GM19463 (cell line): Measurements from ENCODE around the gene MAPK9.
A peak's percentile ranks its signal among the peaks of the same experiment; 100 is the strongest.
"Not testable (repeated sequence)": the region's sequence is repeated elsewhere in the genome, so short reads cannot be mapped to it uniquely, and the experiment has no call there.

ENCODE experiments used
- ATAC-seq: cut with Tn5 transposase; IDR thresholded peaks from one replicate; pipeline ENCODE4 v1.9.1; 2021; ENCODE audit warnings: mild to moderate bottlenecking, moderate library complexity; ENCODE audit not compliant: unreplicated experiment

MAPK9 gene

DNA sequence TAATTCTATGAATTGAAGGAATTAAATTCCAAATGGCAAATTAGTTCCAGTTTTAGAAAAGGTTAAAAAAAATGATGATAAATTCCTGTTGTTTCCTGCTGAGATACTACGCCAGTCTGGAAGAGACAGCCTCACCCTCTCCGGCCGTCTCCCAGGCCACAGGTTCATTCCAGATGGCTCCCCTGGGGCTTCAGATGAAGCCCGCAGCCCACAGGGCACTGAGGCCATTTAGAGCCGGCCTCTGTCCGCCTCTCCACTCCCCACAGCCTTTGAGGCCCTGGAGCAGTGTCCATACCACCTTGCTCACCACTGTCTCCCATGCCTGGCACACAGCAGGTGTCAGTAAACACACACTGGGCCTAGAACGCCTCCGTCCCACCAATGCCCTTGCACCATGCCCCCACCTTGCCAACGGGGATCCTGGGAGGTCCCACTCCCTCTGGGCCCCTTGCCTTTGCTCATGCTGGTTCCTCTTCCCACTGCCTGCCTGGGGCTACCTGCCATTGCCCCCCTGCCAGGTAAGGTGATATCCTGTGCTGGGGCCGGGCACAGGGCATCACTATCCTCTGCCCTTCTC lies 35.2 kb upstream of the MAPK9 start:
- no peak for ATAC-seq

- no peak for ATAC-seq
Measured at GRCh38 chr5:180324601-180324950, 32.7 kb upstream of the MAPK9 start.

DNA sequence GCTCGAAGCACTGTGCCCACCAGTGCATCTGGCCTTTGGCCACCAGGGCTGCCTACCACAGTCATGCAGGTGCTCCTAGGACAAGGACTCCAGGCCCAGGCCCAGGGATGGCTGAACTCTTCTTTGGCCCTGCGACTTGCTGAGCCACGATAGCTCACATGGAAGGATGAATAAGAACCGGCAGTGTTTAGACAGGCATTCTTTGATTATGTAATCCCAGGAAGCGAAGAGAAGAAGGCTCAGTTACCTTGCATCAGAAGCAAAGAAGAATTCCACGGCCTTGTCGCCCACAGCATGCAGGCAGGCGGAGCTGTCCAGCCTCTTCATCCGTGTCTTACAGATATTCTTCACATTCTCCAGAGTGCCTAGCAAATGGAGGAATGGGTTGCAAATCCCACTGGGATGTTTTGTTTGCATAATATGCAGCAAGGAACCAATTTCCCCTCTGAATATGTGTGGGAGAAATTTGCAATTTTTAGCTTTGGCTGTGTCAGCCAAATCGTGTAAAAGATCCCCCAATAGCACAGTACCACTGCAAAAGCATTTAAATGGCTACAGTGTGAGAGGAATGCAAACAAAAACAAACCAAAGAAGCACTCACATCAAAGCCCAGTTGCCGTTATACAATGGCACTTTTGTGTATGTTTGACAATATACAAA lies 32.2 kb upstream of the MAPK9 start:
- no peak for ATAC-seq

GRCh38 chr5:180323160-180323559 lies 31.3 kb upstream of the MAPK9 start:
- ATAC-seq: no peak

- no peak for ATAC-seq
Measured at GRCh38 chr5:180318456-180319089, 26.7 kb upstream of the MAPK9 start.

DNA sequence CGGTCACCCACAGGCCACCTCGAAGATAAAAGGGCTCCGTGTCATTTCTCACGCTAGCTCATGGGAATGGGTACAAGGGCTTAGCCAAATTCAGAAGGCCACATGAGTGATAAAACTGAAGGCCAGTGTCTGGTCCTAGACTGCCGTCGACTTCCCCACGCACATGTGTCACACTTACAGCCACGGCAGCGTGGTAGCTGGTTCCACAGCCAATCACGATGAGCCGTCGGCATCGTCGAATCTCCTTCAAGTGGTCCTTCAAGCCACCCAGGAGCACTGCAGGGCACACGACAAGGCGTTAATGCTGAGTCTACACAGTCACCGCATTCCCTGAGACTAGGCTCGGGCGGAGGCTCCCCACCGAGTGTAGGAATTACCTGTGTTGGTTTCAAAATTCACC lies 24.7 kb upstream of the MAPK9 start:
- no peak for ATAC-seq

GRCh38 chr5:180315762-180316212 lies 23.9 kb upstream of the MAPK9 start:
- no peak for ATAC-seq

- ATAC-seq: peak; percentile 90
Measured at GRCh38 chr5:180313677-180314505, 22.0 kb upstream of the MAPK9 start.

GRCh38 chr5:180311216-180311615 lies 19.3 kb upstream of the MAPK9 start:
- no peak for ATAC-seq

- no peak for ATAC-seq
Measured at GRCh38 chr5:180306796-180307195, 14.9 kb upstream of the MAPK9 start.

DNA sequence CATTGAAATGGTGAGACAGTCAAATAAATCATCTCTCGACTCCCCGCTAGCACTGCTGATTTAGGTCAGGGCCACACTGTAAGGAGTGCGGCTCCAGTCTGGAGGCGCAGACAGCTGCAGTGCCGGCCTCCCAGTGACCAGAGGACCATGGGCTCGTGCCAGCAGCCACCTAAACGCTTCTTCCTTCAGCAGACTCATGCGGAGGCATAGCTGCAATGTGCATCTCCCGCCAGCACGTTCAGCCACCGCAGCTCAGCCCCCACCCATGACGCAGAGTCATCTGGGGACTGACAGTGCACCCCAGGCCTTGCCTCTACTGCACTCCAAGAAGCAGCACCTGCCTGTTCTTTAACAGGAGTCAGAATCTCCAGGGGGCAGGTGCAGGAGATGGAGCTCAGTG lies 13.6 kb upstream of the MAPK9 start:
- no peak for ATAC-seq

GRCh38 chr5:180304431-180305375 lies 12.8 kb upstream of the MAPK9 start:
- no peak for ATAC-seq

DNA sequence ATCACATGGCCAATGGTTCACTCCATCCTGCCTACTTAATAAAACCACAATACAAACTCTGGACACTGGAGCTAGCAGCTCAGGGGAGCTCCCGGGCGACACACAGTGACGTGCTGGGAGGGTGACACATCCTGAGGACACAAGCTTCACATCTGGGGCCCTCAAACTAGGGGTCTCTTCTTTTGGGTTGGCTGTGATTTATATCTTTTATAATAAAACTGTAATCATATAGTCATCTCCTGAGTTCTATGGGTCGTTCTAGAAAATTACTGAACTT lies 12.1 kb upstream of the MAPK9 start:
- ATAC-seq: no peak

DNA sequence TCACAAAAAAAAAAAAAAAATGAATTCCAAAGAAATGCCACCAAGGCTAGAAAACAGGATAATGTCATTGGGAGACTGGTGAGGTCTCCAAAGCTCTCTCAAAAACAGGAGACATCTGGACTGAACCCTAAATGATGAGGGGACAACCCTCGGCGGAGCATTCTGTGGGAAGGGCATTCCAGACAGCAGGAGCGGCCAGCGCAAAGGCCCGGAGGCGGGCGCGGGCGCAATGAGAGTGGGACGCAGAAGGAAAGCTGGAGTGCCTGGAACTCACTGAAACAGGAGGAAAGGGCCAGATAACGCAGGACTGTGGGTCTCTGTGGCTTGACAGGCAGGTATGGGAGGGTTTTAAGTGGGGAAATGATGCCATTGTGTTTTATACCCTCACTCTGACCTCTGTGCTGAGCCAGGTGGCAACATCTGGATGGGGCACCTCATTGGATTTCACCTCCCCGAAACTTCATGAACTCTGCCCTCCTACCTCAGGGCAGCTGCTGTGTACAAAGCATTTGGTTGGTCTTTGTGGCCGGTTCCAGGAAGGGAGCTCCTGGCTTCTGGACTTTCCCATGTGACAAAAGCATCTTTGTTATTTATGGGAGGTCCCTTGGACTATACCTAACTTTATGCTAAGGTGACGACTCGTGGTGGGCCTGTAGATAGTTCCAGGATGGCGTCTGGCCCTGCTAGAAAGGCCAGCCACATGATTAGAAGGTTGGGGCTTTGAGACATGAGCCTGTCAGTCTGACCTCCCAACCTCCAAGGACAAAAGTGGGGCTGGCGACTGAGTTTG lies 11.5 kb upstream of the MAPK9 start:
- no peak for ATAC-seq

- no peak for ATAC-seq
Measured at GRCh38 chr5:180302256-180302655, 10.4 kb upstream of the MAPK9 start.

- ATAC-seq: no peak
Measured at GRCh38 chr5:180301253-180301652, 9.4 kb upstream of the MAPK9 start.

DNA sequence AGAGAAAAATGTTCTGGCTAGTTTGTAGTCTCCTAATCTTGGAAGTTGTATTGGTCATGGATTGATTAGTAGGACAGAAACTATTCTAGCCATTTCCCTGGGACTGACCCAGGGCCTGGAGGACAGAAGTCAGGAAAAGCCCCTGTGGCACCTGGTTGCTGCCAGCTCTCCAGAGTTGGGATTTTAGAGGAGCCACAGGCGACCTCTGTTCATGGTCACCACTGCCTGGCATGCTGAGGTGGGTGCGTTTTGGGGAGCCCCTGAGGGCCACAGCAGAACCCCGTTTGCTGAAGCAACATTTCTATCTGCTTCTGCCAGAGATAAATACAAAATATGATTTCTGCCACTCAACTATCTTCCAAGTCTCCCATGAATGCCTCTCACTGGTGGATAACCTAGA lies 7.6 kb upstream of the MAPK9 start:
- ATAC-seq: no peak

DNA sequence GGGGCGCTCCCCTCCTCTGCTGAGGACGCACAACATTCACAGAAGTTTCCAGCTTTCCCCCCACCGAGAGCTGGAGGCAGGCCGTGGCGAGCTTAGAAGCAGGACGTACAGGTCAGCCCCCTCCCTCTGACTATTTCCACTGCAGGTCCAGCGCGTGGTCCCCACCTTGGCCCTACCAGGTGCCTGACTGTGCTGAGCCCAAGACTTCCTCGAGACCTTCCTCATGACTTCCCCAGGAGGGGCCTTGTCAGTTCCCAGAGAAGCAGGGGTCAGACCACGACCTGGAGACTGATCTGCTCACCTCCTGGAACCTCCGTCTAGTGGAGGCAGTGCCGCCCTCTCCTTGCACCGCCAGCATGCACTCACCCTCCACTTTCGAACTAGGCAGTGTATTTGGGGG lies 7.1 kb upstream of the MAPK9 start:
- ATAC-seq: not testable (repeated sequence)

DNA sequence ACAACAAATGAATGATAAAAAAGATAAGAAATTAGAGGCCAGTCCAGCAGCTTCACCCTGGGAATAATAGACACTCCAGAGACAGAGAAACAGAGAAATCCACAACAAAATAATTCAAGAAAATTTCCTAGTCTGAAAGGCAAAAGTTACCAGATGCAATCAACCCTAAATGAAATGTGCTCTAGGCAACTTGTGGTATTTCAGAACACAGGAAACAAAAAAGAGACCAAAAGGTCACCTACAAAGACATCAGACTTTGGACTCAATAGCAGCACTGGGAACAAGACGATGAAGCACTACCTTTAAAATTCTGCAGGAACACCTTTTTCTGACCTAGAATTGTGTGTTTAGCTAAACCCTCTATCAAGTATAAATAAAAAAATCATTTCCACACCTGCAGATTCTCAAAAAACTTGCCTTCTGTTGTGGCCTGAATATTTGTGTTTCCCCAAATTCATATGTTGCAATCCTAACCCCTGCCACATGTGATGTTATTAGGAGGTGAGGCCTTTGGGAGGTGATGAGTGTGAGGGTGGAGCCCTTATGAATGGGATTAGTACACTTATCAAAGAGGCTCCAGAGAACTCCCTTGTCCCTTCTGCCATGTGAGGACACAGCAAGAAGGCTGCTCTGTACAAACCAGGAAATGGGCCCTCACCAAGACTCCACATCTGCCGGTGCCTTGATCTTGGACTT lies 5.9 kb upstream of the MAPK9 start:
- ATAC-seq: no peak
